Gastrocnemius medialis (tissue), 4 donors: ENCODE data around the gene BMPER. TPM values are rescaled to one million over a fixed set of nuclear protein-coding genes. Genes with fewer than 3 reads are reported as not detected.

Experiments
- ATAC-seq, 2 donors: fragments of 150-250 bp; one replicate each; pipeline ENCODE4 v1.9.1; 2016
- DNase-seq, 2 donors: peaks; one replicate each; pipeline ENCODE4 v3.0.0-alpha.2; 2019
- H3K27ac ChIP-seq, 4 donors: fragments of 200-600 bp; sonication (generic); 1 replicate in 1 of 4; 2 replicates in 3 of 4; pipeline ENCODE4 v1.5.1; 2016 to 2018; ENCODE audit warnings: mild to moderate bottlenecking in 2 of 4, moderate library complexity in 1 of 4
- H3K27me3 ChIP-seq, 3 donors: fragments of 200-600 bp; sonication (generic) in 2 of 3; 1 replicate in 1 of 3; 2 replicates in 2 of 3; pipeline versions ENCODE4 v1.5.1 to v1.6.0; 2016 to 2019; ENCODE audit warnings: mild to moderate bottlenecking in 1 of 3, moderate library complexity in 1 of 3
- H3K36me3 ChIP-seq, 2 donors: fragments of 200-600 bp; sonication (generic) in 1 of 2; one replicate each; pipeline ENCODE4 v1.5.1; 2017 to 2018
- H3K4me1 ChIP-seq, 2 donors: fragments of 200-600 bp; sonication (generic) in 1 of 2; one replicate each; pipeline ENCODE4 v1.5.1; 2016 to 2017; ENCODE audit warnings: mild to moderate bottlenecking in 2 of 2
- H3K4me3 ChIP-seq, 4 donors: fragments of 200-600 bp; sonication (generic) in 3 of 4; 1 replicate in 1 of 4; 2 replicates in 3 of 4; pipeline ENCODE4 v1.5.1; 2016 to 2019; ENCODE audit warnings: mild to moderate bottlenecking in 2 of 4
- H3K9me3 ChIP-seq, 3 donors: fragments of 200-600 bp; sonication (generic) in 2 of 3; 1 replicate in 1 of 3; 2 replicates in 2 of 3; pipeline ENCODE4 v1.5.1; 2016 to 2019
- CTCF ChIP-seq, 5 experiments: fragments of 450-650 bp in 3 of 5; fragments of 200-600 bp in 2 of 5; sonication (generic) in 2 of 5; IDR thresholded peaks in 4 of 5; conservative IDR thresholded peaks in 1 of 5; 1 replicate in 4 of 5; 2 replicates in 1 of 5; pipeline ENCODE4 v1.5.1; 2016 to 2019; ENCODE audit warnings: antibody characterized with exemption in 5 of 5, mild to moderate bottlenecking in 3 of 5, moderate library complexity in 3 of 5
- POLR2A ChIP-seq, 2 donors: fragments of 450-650 bp; IDR thresholded peaks; one replicate each; pipeline ENCODE4 v1.6.1; 2017; ENCODE audit warnings: antibody characterized with exemption in 2 of 2, mild to moderate bottlenecking in 2 of 2, moderate library complexity in 2 of 2
- in situ Hi-C, 4 donors: fragments of 200-750 bp; cut with MboI; loops; one replicate each; pipeline versions ENCODE4 v1.15.0 to v1.8.0; 2017; ENCODE audit warnings: low sequenced_read_pairs in 4 of 4
- intact Hi-C: fragments of 100-400 bp; cut with DNase I; formaldehyde crosslinking; loops from one replicate; pipeline ENCODE4 v1.15.1; 2023; ENCODE audit warnings: low total_unique reads
- total RNA-seq, 4 donors: library from RNA; depleted of rRNA; stranded (reverse); fragments of >200 nt; gene quantifications; one replicate each; pipeline versions ENCODE4 v1.1.0 to v1.2.3, GENCODE V29; 2016

BMPER gene
- total RNA-seq, 4 donors from 2014 or later = 1.7 to 11.0 (median 4.5) TPM

- no peaks in the 10 kb centered on the region for H3K36me3 ChIP-seq
- no peaks in the 10 kb centered on the region for H3K4me1 ChIP-seq
- H3K4me3 ChIP-seq = no peak overlapping the region
- H3K9me3 ChIP-seq = no peaks in the 10 kb centered on the region
- in situ Hi-C loops = no loop called here
- ATAC-seq (no peak), DNase-seq (no peak)
- TF ChIP-seq CTCF (IDR thresholded peaks at IDR 0.05 in 4 of 5, conservative IDR thresholded peaks at IDR 0.05 in 1 of 5) (no peak), POLR2A (IDR thresholded peaks at IDR 0.05) (no peak)
- intact Hi-C loops = no loop called here
- H3K27ac ChIP-seq = peak overlapping the region in 2 of 4 donors; percentile 29 to 34
- H3K27me3 ChIP-seq = no peaks in the 10 kb centered on the region
Measured at GRCh38 chr7:33986451-33986850, 81.1 kb downstream of the BMPER start.

DNA sequence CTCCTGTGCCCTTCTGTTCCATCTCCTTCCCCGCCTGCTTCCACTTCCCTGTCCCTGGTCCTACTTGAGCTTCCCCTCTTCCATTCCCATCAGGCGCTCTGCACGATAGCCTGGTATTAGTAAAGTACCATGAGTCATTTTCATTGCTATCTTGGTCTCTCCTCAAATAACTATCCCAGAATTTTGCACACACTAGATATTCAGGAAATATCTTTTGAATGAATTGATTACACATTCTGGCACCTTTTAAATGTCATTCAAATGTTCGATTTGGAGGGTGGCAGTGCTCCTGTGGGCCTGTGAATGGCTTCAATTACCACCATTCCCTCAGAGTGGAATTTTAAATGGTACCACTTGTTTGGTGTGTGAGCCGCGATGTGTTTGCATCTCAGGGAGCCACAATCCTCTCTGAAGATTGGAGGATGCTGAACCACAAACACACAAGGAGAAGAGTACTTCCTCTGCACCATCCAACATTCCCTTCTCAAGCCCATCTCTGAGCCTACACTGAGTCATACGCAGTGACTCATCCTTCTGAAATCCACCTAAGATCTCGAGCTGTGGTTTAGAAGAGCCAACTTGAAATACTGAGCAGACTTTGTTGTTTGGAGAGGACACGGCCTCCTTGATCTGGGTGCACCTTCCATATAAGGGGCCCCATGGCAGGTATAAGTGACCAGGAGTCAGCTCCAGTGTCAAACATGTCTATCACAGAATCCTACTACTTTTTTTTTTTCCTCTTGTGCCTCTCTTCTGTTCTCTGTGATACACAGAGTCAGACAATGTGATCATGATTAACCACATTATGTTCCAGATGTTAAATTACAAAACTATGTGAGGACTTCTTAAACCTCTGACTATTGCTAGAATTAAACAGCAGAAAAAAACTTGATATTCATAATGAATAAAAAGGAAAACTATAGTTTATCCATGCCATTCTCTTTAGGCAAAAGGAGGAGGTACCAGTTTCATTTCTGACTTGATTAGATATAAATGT is 81.9 kb downstream of the BMPER start:
- no peaks in the 10 kb centered on the region for H3K27me3 ChIP-seq
- in situ Hi-C loops = no loop called here
- intact Hi-C loops = no loop called here
- DNase-seq (peak; percentile 19 to 22), ATAC-seq (peak; percentile 92 to 96)
- H3K4me1 ChIP-seq = no peaks in the 10 kb centered on the region
- H3K4me3 ChIP-seq = no peak overlapping the region
- H3K9me3 ChIP-seq = no peaks in the 10 kb centered on the region
- TF ChIP-seq CTCF (IDR thresholded peaks at IDR 0.05 in 4 of 5, conservative IDR thresholded peaks at IDR 0.05 in 1 of 5) (no peak), POLR2A (IDR thresholded peaks at IDR 0.05) (no peak)
- peak overlapping the region; percentile 29 to 46 (median 38) for H3K27ac ChIP-seq
- no peaks in the 10 kb centered on the region for H3K36me3 ChIP-seq

DNA sequence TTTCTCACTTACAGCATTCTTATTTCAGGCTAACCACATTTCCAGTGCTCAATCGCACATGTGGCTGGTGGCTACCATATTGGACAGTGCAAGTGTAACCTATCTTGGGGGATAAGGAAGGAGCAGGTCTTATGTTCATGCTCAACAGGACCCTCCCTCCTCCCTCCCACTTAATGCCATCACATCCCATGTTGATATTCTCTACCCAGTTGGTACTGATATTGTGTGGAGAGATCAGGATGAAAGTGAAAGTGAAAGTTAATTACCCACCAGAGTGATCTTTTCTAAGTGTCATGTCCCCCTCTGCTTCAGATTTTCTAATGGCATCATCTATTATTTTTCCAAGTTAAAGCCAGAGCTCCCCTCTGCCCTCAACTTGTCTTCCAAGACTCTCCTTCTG is 91.6 kb downstream of the BMPER start:
- DNase-seq = no peak
- Histone ChIP-seq H3K27me3 (no peaks in the 10 kb centered on the region), H3K9me3 (no peaks in the 10 kb centered on the region), H3K4me3 (no peak overlapping the region), H3K4me1 (no peaks in the 10 kb centered on the region), H3K36me3 (no peaks in the 10 kb centered on the region), H3K27ac (no peak overlapping the region)
- TF ChIP-seq POLR2A (IDR thresholded peaks at IDR 0.05) = no peak
- TF ChIP-seq CTCF (IDR thresholded peaks at IDR 0.05 in 4 of 5, conservative IDR thresholded peaks at IDR 0.05 in 1 of 5) = no peak
- intact Hi-C loops = no loop called here
- ATAC-seq = no peak
- in situ Hi-C loops = no loop called here

- TF ChIP-seq POLR2A (IDR thresholded peaks at IDR 0.05) (no peak), CTCF (IDR thresholded peaks at IDR 0.05 in 4 of 5, conservative IDR thresholded peaks at IDR 0.05 in 1 of 5) (no peak)
- Histone ChIP-seq H3K36me3 (no peaks in the 10 kb centered on the region), H3K27ac (peak overlapping the region in 1 of 4 donors; percentile 5), H3K9me3 (no peaks in the 10 kb centered on the region), H3K4me1 (no peaks in the 10 kb centered on the region), H3K4me3 (no peak overlapping the region), H3K27me3 (no peaks in the 10 kb centered on the region)
- peak; percentile 21 to 30 for ATAC-seq
- in situ Hi-C loops (no loop called here), intact Hi-C loops (no loop called here)
- DNase-seq = peak; percentile 7 to 31
Measured at GRCh38 chr7:33998476-33998875, 93.1 kb downstream of the BMPER start.
